ENCODE results near the gene FER.

- no peak for TF ChIP-seq CTCF (IDR thresholded peaks at IDR 0.05; ENCODE audit: poor library complexity, severe bottlenecking)
- no peak for TF ChIP-seq TAF1 (IDR thresholded peaks at IDR 0.05; ENCODE audit: low read depth)
- no peak for TF ChIP-seq EZH2 (IDR thresholded peaks at IDR 0.05; ENCODE audit: borderline replicate concordance, insufficient read depth, low read length, poor library complexity, severe bottlenecking)
- TF ChIP-seq REST (IDR thresholded peaks at IDR 0.05; ENCODE audit: borderline replicate concordance): no peak
- TF ChIP-seq SMC3 (conservative IDR thresholded peaks at IDR 0.05; ENCODE audit: poor library complexity): no peak
- no peak for TF ChIP-seq MXI1 (conservative IDR thresholded peaks at IDR 0.05; ENCODE audit: poor library complexity, severe bottlenecking)
Observed at GRCh38 chr5:108743319-108743718, 4.4 kb upstream of the FER start.
